Fibroblast of skin of right biceps (primary cell): ENCODE data around the gene CTNNB1.

Source experiments
- DNase-seq: peaks from one replicate; pipeline ENCODE4 v3.0.0-alpha.2; 2013

CTNNB1 gene

GRCh38 chr3:41193794-41194539, 5.3 kb upstream of the CTNNB1 start:
- DNase-seq: no peak

GRCh38 chr3:41194701-41195100, 4.6 kb upstream of the CTNNB1 start:
- no peak for DNase-seq

- DNase-seq: no peak
Measured at GRCh38 chr3:41195946-41196345, 3.4 kb upstream of the CTNNB1 start.

- no peak for DNase-seq
Measured at GRCh38 chr3:41196499-41197410, 2.5 kb upstream of the CTNNB1 start.

GRCh38 chr3:41198046-41198445, 1.3 kb upstream of the CTNNB1 start:
- DNase-seq: no peak

- peak; percentile 14 for DNase-seq
Measured at GRCh38 chr3:41198526-41198925, 779 bp upstream of the CTNNB1 start.

- DNase-seq: peak; percentile 39
Measured at GRCh38 chr3:41199866-41200668, 762 bp downstream of the CTNNB1 start.

GRCh38 chr3:41200669-41201021, 1.3 kb downstream of the CTNNB1 start:
- DNase-seq: peak; percentile 77

GRCh38 chr3:41202075-41202833, 2.9 kb downstream of the CTNNB1 start:
- no peak for DNase-seq

GRCh38 chr3:41202834-41203345, 3.6 kb downstream of the CTNNB1 start:
- DNase-seq: peak; percentile 67

GRCh38 chr3:41204369-41204768, 5.1 kb downstream of the CTNNB1 start:
- no peak for DNase-seq

- no peak for DNase-seq
Measured at GRCh38 chr3:41205591-41205990, 6.3 kb downstream of the CTNNB1 start.

GRCh38 chr3:41207355-41207754, 8.1 kb downstream of the CTNNB1 start:
- no peak for DNase-seq

- peak; percentile 58 for DNase-seq
Measured at GRCh38 chr3:41208507-41209220, 9.4 kb downstream of the CTNNB1 start.

GRCh38 chr3:41209646-41210045, 10.3 kb downstream of the CTNNB1 start:
- DNase-seq: no peak

- no peak for DNase-seq
Measured at GRCh38 chr3:41210966-41211365, 11.7 kb downstream of the CTNNB1 start.

- no peak for DNase-seq
Measured at GRCh38 chr3:41212088-41212487, 12.8 kb downstream of the CTNNB1 start.

- DNase-seq: no peak
Measured at GRCh38 chr3:41213588-41213987, 14.3 kb downstream of the CTNNB1 start.

GRCh38 chr3:41216422-41216821, 17.1 kb downstream of the CTNNB1 start:
- DNase-seq: no peak

- DNase-seq: no peak
Measured at GRCh38 chr3:41216993-41217392, 17.7 kb downstream of the CTNNB1 start.

GRCh38 chr3:41219424-41219823, 20.1 kb downstream of the CTNNB1 start:
- no peak for DNase-seq
